GM03348 (cell line): Measurements from ENCODE around the gene RPLP2.

Source experiments
- DNase-seq: peaks from one replicate; pipeline ENCODE4 v3.0.0; 2012; ENCODE audit warnings: low spot score

Gene RPLP2

DNA sequence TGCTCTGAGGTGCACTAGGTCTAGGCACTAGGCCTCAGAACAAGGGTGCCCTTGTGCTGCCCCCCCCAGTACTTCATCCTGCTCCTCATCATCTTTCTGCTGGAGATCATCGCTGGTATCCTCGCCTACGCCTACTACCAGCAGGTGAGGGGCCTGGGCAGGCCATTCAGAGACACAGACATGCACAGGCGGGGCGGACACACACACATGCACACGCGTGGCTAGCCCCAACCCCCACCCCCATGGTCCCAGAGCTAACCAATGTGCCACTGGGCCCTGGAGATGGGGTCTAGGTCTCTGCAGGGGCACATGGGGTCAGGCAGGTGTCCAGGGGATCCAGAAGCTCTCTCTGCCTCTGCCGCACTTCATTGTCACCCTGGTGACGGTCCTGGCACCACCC, 26.9 kb downstream of the RPLP2 start:
- DNase-seq, result no peak

DNA sequence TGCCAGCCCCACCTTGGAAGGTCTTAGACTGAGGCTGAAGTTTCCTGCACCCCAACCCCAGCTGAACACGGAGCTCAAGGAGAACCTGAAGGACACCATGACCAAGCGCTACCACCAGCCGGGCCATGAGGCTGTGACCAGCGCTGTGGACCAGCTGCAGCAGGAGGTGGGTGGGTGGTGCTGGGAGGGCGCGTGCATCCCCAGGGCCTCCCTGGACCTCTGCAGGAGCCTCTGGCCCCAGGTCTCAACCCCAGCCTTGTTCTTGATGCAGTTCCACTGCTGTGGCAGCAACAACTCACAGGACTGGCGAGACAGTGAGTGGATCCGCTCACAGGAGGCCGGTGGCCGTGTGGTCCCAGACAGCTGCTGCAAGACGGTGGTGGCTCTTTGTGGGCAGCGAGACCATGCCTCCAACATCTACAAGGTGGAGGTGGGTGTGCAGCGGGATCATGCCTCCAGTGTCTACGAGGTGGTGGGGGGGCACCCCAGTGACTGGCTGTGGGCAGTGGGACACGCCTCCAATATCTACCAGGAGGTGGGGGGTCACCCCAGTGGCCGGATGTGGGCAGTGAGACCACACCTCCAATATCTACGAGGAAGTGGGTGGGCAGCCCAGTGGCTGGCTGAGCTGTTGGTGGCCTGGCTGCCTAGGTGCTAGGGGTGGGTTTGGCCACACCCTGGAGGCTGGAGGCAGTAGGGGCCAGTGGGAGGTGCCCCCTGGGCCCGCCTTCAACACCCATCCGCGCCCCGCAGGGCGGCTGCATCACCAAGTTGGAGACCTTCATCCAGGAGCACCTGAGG, 27.6 kb downstream of the RPLP2 start:
- DNase-seq, result no peak

DNA sequence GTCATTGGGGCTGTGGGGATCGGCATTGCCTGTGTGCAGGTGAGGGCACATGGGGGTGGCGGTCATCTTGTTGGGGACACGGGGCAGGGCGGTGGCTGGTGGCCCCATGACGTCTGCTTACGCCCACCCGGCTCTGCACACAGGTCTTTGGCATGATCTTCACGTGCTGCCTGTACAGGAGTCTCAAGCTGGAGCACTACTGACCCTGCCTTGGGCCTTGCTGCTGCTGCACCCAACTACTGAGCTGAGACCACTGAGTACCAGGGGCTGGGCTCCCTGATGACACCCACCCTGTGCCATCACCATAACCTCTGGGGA, 28.2 kb downstream of the RPLP2 start:
- DNase-seq, result no peak

DNA sequence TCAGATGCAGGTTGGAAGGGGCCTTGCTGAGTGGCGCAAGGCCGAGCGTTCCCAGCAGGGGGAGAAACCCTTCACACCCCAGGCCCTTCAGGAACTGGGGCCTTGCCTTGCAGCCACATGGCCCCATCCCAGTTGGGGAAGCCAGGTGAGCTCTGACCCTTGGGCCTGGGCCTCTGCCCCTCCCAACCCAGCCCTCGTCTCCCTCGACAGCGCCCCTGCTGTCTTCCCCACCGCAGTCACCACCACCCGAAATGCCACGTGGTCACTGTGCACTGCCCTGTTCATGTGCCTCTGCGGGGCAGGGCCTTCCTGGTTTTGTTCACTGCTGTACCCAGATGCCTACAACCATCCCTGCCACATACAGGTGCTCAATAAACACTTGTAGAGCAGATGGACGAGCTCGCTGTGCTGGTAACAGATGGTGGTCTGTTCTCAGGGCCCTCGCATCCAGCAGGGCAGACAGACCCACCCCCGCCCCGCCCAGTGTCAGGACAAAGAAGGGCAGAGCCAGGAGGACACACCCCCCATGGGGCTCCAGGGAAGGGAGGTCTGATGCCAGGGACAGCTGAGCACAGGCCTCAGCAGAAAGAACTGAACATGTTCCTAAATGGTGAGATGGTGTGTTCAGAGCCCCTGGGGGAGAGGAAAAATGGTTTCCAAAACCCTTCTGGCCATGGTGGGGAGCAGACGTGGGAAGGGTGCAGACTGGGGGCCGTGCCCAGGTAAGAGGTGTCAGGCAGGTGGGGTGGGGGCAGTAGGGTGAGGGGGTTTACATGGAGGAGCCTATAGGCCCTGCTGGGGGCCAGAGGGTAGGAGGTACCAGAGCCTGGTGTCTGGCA, 28.9 kb downstream of the RPLP2 start:
- DNase-seq, result peak; percentile 58

DNA sequence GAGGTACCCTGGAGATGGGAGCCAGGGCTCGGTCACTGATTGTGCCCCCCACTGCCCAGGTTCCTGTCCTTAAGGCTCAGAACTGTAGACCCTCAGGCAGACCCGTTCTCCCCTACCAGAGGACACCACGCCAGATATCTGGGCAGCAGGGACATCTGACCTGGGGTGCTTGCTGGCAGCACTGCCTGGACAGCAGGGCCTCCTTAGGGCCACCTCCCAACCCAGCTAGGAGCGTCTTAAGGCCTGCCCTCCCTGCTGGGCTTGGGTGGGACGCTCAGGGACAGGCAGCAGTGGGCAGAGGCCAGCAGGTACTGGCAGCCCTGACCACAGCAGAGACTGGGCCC, 29.5 kb downstream of the RPLP2 start:
- DNase-seq, result no peak

DNA sequence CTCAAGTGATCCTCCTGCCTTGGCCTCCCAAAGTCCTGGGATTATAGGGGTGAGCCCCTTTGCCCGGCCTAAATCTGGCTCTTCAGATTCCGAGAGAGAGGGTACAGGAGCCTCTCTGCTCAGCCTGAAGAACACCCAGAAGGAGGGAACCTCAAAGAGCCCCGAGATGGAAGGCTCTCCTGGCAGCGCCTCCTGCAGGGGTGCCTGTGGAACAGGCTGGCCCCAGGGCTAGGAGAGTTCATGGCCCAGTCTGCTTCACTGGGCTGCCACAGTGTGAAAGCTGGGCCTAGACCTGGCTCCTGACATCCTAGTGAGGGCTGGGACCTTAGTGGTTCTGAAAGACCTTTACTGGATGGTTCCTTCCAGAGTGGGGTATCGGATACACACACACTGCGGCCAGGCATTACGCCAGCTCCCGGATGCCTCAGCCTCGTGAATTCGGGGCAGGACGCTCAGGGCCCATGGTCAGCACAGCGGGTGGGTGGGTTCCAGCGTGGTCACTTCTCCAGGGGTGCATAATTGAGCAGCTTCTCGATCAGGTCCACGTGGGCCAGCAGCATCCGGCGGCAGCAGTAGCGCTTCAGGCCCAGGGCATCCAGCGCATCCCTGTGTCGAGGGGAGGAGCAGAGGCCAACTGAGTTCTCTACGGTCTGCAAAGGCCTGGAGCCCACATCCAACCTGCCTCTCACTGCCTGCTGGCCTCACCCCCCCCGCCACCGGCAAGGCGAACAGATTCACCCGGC, 30.3 kb downstream of the RPLP2 start:
- no peak for DNase-seq

DNA sequence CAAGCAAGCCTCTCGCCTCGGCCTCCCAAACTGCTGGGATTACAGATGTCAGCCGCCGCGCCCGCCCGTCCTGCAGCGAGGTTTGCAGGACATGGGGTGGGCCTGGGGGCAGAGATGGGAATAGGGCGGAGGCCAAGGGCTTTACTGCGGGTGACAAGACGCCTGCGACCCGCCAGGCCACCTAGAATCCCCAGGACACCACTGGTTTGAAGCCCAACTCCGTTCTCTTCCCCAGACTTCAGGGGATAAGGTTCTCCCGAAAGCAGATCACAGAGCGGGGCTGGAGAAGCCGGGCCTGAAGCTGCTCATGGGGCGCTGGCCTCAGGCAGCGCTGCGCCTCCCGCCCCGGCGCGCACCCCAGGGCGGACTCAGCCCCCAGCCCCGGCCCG, 32.2 kb downstream of the RPLP2 start:
- DNase-seq, result no peak

DNA sequence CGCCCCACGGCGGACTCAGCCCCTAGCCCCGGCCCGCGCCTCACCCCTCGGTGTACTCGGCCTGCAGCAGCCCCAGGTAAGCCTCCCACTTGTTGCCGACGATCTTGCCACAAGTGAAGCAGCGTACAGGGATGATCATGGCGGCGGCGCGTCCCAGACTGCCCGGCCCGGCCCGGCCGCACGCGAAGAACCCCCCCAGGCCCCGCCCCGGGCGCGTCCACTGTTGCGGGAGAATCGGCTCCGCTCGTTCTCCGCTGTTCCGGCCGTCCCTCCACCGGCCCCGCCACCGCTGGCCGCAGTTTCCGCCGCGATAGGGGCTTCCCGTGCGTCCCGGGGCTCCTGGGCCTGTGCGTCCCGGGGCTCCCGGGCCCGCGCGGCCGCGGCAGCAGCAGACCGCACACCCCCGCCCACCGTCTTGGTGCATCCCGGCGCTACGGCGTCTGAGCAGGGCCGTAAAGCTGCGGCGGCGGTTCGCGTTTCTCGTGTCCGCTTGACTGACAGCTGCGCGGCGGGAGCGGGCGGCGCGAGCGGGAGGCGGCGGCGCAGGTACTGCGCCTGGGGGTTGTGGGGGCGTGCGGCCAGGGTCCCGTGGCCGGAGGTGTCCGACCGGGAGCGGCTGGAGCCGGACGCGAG, 32.7 kb downstream of the RPLP2 start, which contains the start of the genes POLR2L and TSPAN4:
Gene POLR2L, minus strand, starts transcription at position 160 of the 633 bp plus-strand sequence. Its CDS starts 21 bp downstream, at position 139.
Gene TSPAN4, plus strand, starts transcription at position 483 of the 633 bp plus-strand sequence. CDS start 7,453 bp downstream, outside the sequence.
- peak; percentile 94 for DNase-seq

DNA sequence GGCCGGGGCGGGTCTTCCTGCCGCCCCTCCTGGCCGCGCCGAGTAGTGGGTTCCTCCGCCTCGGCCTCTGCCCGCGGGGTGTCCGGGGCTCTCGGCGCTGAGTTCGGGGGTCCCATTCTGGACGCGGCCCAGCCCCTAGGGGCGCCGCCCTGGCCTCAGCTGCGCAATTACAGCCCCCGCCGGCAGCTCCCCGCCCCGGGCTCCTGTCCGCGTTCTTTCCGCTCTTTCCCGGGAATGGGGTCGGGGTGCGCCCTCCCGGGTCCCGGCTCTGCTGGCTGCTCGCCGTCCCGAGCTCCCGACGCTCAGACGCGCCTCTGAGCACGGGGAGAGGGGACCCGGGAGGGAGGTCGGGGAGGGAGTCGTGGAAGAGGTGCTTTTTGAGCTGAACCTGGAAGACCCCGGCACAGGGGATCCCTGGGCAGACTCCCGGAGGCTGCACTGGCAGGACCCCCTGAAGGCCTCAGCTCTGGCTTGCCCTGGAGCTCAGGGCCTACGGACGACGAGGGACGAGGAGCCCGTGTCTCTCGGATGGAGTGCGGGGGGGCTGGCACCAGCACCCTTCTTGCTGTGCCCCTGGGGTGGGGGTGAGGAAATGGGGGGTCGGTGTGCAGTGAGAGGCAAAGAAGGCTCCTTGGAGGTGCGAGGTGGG, 33.4 kb downstream of the RPLP2 start:
- no peak for DNase-seq

DNA sequence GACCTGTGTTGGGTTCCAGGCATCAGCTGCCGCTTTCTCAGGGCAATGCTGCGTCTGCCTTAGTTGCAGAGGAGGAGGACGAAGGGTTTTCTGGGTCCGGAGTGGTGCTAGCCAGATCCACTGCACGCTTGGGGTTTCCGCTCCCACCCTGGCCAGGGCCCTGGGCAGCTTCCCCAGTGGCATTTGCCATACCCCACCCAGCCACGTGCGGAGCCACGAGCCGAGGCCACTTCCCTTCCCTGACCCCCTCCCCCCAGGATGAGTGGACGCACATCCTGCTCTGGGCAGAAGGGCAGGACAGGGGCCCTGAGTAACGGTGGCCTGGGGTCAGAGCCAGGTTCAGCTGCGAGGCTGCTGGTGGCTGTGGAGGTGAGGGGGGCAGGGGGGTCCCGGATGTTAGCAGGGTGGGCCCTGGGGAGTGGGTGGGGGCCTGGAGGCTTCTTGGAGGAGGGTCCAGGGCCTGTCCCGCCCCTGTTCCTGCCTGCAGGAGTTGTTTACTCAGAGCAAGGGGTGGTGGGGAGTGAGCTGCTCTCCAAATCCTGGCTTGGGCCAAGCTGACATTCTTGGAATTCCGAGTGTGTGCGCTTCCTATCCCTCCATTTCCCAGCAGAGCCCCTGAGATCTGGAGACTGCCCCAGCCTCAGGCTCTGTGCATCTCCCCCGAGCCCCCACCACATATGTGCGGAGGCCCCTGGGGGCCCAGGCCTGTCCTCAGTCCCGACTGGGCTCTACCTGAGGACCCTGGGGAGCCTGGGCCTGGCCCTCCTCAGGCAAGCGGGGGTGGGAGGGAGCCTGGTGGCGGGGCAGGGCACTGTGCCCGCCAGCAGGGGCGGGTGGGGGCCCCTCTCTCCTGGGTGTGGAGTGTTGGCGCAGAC, 34.3 kb downstream of the RPLP2 start:
- peak; percentile 94 for DNase-seq

DNA sequence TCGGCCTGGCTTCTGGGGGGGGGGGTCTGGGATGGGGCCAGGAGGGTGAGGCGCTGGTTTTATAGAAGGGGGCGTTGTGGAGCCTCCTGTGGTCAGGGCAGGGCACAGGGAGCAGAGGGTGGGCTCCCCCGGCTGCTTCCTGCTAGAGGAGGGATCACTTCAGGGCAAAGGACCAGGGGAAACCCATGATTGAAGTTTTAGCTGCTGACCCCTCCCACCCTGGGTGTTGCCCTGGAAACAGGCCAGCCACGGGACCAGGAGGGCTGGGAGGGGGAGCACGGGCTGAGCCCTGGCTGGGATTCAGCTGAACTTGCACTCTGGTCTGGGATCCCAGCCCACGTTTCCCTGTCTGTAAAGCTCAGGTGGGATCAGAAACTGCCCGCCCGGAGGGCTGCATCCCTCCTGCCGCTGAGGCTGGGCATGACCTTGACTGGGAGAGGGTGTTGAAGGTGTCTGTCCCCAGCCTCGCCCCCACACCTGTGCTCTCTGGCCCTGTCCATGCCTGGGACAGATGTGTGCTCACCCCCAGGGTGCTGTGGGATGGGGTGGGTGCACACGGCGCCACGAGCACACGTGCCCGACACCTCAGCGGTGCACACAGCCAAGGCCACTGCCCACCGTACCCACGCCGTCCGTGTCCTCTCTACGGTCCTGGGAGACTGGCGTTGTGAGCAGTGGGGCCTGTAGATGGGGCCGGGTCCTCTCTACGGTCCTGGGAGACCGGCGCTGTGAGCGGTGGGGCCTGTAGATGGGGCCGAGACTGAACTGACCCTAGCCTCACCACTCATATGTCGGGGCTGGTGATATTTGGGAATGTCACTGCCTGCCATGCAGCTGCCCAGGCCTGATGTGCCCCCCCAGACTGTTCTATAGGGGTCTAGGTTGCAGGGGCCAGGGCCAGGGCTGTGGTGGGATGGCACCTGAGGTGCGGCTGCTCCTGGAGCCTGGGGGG, 35.2 kb downstream of the RPLP2 start:
- peak; percentile 92 for DNase-seq

DNA sequence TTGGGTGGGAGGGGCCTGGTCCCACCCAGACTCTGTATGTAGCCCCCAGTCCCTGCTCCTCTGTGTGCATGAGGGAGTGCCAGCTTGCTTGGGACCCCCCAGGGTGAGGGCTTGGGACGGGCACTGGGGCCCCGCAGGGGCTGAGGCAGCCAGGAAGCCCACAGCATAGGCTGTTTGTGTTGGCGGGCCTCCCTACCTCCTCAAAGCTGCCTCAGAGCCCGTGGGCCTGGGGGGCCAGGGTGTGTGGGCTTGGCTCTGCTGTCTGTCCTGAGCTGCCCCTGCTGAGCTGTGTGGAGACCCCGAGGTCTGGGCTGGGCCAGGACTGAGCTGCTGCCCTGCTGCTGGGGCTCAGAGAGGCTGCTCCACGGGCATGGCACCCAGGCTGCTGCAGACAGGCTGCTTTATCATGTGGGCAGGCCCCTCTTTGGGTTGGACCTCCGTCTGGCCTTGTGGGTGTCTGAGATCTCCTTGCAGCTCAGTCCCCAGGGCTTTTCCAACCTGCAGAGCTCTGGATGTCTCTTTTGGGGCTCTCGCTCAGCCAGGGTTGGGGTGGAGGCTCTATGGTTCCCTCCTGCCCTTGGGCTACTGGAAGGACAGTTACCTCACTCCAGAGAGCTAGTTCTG, 36.2 kb downstream of the RPLP2 start:
- DNase-seq, result no peak

DNA sequence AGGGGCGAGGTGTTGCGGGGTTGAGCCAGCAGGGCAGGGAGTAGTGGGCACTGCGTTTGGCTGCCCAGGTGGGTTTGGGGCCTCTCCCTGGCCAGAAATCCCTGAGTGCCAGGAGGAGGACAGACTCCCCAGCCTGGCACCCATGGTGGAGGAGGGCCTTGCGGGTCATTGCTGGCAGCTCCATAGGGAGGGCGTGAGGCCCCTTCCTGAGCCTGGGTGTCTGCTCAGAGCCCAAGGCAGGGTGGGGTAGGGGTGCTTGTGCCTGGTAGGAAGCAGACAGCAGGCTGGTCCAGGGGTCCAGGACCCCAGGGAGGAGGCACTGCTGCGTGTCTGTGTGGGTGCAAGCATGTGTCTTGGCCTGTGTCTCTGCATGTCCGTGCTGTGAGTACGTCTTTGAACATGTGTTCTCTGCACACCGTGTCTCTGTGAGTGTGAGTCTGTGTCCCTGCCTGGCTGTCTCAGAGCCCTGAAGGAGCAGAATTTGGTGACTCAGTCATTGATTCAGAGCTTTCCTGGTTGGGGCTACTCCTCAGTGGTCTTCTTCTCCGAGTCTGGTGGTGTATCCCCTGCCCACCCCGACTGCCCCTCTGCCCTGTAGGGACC, 36.8 kb downstream of the RPLP2 start:
- no peak for DNase-seq

DNA sequence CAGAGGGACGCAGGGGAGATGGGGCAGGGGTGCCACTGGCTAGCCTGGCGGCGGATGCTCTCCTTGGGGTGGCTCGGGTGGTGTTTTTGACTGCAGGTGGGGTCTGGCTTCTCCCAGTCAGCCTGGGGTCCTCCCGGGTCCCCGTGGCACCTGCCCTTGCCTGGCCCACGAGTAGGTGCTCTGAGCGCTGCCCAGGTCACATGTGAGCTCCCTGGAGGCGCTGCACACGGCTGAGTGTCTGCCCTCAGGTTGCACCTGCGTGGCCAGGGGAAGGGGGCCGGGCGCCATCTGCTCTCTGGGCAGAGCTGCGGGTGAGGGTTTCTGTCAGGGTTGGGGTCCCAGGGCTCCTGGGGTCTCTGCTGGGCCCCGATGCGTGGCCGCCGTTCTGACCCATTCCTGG, 38.1 kb downstream of the RPLP2 start:
- DNase-seq, result no peak

DNA sequence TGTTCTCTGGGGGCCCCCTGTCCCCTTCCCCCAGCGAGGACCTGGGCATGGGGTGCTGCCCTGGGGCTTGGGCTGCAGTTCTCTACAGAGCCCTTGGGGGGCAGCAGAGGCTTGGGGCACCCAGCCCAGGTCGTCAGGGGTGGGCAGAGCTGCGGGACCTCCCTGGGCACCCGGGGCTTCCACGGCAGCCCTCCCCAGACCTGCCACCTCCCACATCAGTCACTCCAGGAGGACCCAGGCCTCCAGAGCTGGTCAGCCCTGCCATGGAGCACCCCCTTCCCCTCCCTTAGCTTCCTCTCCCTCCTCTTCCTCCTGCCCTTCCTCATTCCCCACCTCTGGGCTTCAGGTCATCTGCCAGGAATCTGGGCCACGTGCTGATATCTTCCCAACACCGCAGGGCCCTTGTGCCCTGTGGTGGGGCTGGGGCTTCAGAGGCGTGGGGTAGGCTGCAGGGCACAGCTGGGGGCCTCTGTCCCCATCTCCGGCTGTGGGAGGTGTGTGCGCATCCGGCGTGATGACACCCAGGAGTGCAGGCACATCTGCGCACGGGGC, 38.7 kb downstream of the RPLP2 start:
- peak; percentile 86 for DNase-seq

DNA sequence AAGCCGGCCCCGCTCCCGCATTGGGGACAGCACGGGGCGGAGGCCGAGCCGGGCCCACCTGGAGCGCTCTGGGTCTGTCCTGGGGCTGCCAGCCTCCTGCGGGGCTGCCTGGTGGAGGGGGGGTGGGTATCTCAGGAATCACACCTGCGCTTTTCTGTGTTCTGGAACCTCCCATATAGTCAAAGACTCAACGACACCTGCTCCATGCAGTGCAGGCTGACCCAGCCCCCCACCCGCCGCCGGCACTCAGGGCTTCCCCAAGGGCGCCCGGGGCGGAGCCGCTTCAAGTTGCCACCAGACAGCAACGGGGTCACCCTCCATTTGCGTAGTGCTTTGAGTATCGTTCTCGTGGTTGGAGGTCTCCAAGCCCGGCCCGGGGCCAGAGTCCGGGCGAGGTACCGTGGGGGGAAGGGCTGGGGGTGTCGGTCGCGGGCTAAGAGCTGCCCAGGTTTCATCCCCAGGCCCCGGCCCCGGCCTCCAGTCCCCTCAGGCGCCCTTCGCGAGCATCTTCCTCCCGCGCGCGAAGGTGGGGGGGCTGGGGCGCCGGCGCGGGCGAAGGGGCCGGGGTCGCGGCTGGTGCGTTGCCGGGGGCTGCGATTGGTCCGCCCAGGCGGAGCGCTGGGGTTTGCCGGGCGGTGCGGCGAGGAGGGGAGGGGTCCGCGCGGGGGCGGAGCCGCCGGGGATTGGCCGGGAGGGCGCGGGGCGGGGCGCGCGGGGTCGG, 39.5 kb downstream of the RPLP2 start:
- DNase-seq, result no peak

DNA sequence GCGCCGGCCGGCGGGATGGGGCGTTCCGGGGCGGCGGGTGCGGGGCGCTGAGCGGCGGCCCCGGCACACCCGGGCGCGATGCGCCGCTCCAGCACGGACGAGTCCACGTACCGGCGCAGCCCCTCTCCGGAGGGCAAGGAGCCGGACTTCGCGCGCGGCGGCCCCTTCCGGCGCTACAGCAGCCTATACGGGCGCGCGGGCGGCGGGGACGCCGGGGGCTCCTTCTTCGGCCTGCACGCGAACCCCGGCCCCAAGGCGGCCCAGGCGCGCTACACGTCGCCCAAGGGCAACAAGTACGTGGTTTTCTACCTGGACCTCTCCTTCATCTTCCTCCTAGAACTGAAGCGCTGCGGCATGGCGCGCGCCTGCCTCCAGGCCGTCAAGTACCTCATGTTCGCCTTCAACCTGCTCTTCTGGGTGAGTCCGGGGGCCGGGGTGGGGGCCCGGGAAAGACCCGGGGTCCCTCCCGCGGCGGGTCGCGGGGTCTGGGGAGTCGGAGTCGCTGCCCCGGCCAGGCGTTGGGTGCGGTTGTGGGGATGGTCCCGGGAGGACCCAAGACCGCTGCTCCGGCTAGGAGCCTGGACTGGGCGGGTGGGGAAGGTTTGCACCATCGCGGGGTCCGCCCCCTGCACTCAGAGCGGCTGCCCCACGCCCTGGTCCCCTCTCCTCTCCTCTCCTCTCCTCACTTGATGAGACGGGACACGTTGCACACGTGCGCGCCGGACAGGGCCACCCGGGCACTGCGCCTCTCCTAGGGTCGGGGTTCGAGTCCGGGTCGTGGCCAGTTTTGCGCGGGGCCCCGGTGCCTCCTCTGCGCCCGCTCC, 40.4 kb downstream of the RPLP2 start:
- DNase-seq, result no peak
